ENCODE measurements around the gene COX19.

COX19 gene, protein sequence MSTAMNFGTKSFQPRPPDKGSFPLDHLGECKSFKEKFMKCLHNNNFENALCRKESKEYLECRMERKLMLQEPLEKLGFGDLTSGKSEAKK

DNA sequence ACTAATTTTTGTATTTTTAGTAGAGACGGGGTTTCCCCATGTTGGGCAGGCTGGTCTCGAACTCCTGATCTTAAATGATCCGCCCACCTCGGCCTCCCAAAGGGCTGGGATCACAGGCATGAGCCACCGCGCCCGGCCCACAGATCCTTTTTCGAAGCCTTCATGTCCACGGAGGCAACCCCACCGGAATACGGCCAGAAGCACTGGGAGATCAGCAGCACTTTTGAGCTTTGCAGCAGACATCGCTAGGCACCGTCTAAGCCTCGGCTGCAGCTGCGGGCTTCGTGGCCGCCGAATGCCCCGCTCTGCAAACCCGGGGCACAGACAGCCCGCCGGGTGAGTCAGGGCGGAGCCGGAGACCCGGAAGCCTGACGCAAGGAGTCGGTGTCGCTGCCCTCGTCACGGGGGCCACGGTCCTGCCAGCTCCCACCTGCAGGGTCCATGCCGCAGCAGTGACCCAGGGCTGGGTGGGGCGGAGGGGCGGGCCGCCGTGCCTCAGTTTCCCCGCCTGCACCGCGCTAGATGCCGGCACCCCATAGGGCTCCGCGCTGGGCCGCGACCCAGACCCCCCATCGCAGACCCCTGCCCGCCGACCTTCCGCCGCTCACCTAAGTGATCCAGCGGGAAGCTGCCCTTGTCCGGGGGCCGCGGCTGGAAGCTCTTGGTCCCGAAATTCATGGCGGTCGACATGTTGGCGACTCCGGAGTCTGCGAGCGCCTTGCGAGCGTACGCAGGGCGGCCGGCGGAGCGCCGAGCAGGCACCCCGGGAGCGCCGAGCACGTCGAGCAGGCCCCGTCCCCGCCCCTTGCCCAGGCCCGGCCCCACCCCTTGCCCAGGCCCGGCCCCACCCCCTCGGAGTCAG, at the start of gene COX19:
COX19 (minus strand) TSS at position 730 of the 862 bp plus-strand sequence; CDS start at position 690, 40 bp downstream.
- peak; percentile 91 for DNase-seq (ENCODE audit: extremely low read depth, insufficient read length)
- TF ChIP-seq, protein P1, sequence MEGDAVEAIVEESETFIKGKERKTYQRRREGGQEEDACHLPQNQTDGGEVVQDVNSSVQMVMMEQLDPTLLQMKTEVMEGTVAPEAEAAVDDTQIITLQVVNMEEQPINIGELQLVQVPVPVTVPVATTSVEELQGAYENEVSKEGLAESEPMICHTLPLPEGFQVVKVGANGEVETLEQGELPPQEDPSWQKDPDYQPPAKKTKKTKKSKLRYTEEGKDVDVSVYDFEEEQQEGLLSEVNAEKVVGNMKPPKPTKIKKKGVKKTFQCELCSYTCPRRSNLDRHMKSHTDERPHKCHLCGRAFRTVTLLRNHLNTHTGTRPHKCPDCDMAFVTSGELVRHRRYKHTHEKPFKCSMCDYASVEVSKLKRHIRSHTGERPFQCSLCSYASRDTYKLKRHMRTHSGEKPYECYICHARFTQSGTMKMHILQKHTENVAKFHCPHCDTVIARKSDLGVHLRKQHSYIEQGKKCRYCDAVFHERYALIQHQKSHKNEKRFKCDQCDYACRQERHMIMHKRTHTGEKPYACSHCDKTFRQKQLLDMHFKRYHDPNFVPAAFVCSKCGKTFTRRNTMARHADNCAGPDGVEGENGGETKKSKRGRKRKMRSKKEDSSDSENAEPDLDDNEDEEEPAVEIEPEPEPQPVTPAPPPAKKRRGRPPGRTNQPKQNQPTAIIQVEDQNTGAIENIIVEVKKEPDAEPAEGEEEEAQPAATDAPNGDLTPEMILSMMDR (IDR thresholded peaks at IDR 0.05; ENCODE audit: insufficient read depth, low read length, poor library complexity, severe bottlenecking), result no peak
- Histone ChIP-seq H3K4me3 (replicated peaks; ENCODE audit: low read depth, low read length) (peak within 1 kb of the TSS; percentile 98), H3K27me3 (replicated peaks; ENCODE audit: control insufficient read depth, insufficient read depth, low read length) (no peaks in the 10 kb centered on the region), H3K36me3 (ENCODE audit: control insufficient read depth, insufficient read depth, low read length) (peaks cover 9% of the 10 kb centered on the region)

DNA sequence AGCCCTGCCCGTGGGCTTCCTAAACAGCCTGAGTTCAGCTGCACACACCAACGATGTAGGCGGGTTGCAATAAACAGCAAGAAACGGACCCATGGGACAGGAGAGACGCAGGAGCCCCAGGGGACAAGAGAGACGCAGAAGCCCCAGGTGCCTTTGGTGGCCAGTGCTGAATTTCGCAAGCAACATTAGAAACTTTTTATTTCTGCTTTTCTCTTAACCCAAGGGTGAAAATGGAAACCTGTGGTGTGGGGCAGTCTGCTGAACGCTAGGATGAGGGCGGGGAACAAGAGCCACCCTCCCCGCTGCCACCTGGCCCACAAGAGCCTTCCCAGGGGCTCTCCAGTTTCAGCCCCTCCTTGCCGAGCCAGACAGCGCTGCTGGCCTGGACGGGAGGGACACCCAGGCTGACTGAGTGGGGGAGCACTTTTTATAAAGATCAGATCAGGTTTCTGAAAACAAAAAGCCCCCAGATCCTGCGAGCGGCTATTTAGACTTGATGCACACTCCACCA, 49.0 kb upstream of the COX19 start:
- peak overlapping the region; percentile 40 for H3K4me3 ChIP-seq (replicated peaks; ENCODE audit: low read depth, low read length)
- H3K27me3 ChIP-seq (replicated peaks; ENCODE audit: control insufficient read depth, insufficient read depth, low read length), result no peaks in the 10 kb centered on the region
- peak; percentile 82 for DNase-seq (ENCODE audit: extremely low read depth, insufficient read length)
- peaks cover 28% of the 10 kb centered on the region for H3K36me3 ChIP-seq (ENCODE audit: control insufficient read depth, insufficient read depth, low read length)
- TF ChIP-seq, protein P1 (IDR thresholded peaks at IDR 0.05; ENCODE audit: insufficient read depth, low read length, poor library complexity, severe bottlenecking), result no peak

DNA sequence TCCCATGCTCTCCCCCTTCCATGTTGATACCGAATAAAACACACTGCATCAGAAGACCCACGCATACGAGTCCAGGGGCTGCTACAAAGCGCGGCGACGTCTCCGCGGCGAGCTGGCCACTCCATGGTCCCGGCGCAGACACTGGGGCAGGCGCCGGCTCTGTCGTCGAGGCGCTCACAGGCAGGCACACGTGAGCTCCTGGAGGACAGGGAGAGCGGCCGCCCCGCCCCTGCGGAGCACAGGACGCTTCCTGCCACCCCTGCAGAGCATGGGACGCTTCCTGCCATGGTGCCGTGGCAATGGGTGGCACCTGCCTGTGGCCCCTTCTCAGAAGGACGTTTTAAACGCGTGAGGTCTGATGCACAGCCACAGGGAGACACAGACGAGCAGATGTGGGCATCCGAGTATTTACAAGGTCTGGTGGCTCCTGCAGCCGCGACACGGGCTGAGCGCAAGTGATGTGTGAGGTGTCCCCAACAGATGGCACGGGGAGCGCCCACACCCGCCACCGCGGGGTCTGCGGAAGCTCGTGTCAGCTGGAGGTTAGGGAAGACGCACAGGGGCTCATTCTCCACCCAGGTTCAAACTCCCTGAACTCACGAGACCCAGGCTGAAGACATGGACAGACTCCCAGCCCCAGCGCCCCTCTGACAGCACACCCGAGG, 47.6 kb upstream of the COX19 start:
- TF ChIP-seq, protein P1 (IDR thresholded peaks at IDR 0.05; ENCODE audit: insufficient read depth, low read length, poor library complexity, severe bottlenecking), result no peak
- DNase-seq (ENCODE audit: extremely low read depth, insufficient read length), result peak; percentile 74
- Histone ChIP-seq H3K36me3 (ENCODE audit: control insufficient read depth, insufficient read depth, low read length) (peaks cover 34% of the 10 kb centered on the region), H3K4me3 (replicated peaks; ENCODE audit: low read depth, low read length) (no peak overlapping the region), H3K27me3 (replicated peaks; ENCODE audit: control insufficient read depth, insufficient read depth, low read length) (no peaks in the 10 kb centered on the region)

DNA sequence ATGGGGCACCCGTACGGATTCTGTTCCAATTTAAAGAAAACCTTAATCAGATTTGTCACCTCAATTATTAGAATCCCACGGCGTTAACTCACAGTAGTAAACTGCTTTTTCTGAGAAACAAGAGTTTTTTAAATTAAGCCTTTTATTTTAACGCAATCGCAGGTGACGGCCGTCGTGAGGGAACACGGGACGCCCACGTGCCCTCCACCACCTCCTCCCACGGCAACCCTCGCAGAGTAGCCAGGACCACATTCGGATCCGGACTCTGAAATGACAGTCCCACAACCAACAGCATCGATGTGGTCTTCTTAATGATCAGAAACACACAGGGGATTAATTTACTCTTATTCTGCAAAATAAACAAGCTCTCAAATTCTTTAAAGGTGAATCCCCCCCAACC, 47.0 kb upstream of the COX19 start:
- Histone ChIP-seq H3K27me3 (replicated peaks; ENCODE audit: control insufficient read depth, insufficient read depth, low read length) (no peaks in the 10 kb centered on the region), H3K4me3 (replicated peaks; ENCODE audit: low read depth, low read length) (no peak overlapping the region), H3K36me3 (ENCODE audit: control insufficient read depth, insufficient read depth, low read length) (peaks cover 35% of the 10 kb centered on the region)
- TF ChIP-seq, protein P1 (IDR thresholded peaks at IDR 0.05; ENCODE audit: insufficient read depth, low read length, poor library complexity, severe bottlenecking), result no peak
- no peak for DNase-seq (ENCODE audit: extremely low read depth, insufficient read length)

DNA sequence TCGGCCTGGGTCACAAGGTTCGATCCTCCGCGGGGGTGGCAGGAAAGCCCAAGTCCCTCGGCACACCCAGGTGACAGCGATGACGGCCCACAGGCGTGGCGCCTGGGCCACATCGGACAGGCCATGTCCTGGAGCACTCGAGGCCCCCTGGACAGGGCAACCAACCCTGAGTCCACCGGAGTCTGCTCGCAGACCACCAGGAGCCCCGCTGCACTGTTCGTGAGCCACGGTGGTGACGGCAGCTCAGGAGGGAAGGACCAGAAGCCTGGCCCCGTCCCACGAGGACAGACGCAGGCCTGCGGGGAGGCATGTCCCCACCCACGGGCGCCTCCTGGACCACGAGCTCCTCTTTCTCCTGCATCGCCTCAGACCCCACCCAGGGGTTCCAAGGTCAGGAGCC, 46.6 kb upstream of the COX19 start:
- TF ChIP-seq, protein P1 (IDR thresholded peaks at IDR 0.05; ENCODE audit: insufficient read depth, low read length, poor library complexity, severe bottlenecking), result no peak
- Histone ChIP-seq H3K36me3 (ENCODE audit: control insufficient read depth, insufficient read depth, low read length) (peaks cover 35% of the 10 kb centered on the region), H3K4me3 (replicated peaks; ENCODE audit: low read depth, low read length) (no peak overlapping the region), H3K27me3 (replicated peaks; ENCODE audit: control insufficient read depth, insufficient read depth, low read length) (no peaks in the 10 kb centered on the region)
- no peak for DNase-seq (ENCODE audit: extremely low read depth, insufficient read length)

All from GM06990 (cell line).